K562 (cell line): ENCODE measurements around the gene SCMH1. TPM values are rescaled to one million over a fixed set of nuclear protein-coding genes. Genes with fewer than 3 reads are reported as not detected.

ENCODE experiments used
- ARID2 ChIP-seq: fragments of 450-650 bp; IDR thresholded peaks from 2 replicates; pipeline ENCODE4 v1.6.1; 2017; ENCODE audit warnings: antibody characterized with exemption, mild to moderate bottlenecking
- ETV6 ChIP-seq, 3 experiments: fragments of 150-350 bp in 1 of 3; sonication (generic) in 1 of 3; formaldehyde crosslinking in 1 of 3; IDR thresholded peaks; 2 replicates each; pipeline versions ENCODE4 v1.6.1 to v1.8.0; 2014 to 2022; ENCODE audit warnings: borderline replicate concordance in 2 of 3, low read depth in 2 of 3, antibody characterized with exemption in 1 of 3, low read length in 1 of 3, mild to moderate bottlenecking in 1 of 3, missing genetic modification reagents in 1 of 3
- HDAC3 ChIP-seq: fragments of 450-650 bp; IDR thresholded peaks from 2 replicates; pipeline ENCODE4 v1.6.1; 2018; ENCODE audit warnings: borderline replicate concordance, mild to moderate bottlenecking, moderate library complexity; ENCODE audit not compliant: partially characterized antibody
- HDAC6 ChIP-seq: IDR thresholded peaks from 2 replicates; pipeline ENCODE4 v1.6.1; 2012; ENCODE audit warnings: low read depth, mild to moderate bottlenecking, control low read depth, inconsistent platforms, low read length, moderate library complexity
- JUN ChIP-seq, 2 experiments: sonication (generic) in 1 of 2; formaldehyde crosslinking in 1 of 2; IDR thresholded peaks; 2 replicates each; pipeline versions ENCODE4 v1.6.1 to v1.8.0; 2012 to 2022; ENCODE audit warnings: borderline replicate concordance in 2 of 2, mild to moderate bottlenecking in 2 of 2, improper control_type of control experiment in 1 of 2, low read depth in 1 of 2, low read length in 1 of 2, missing genetic modification reagents in 1 of 2
- NFYB ChIP-seq: IDR thresholded peaks from 2 replicates; pipeline ENCODE4 v1.6.1; 2011; ENCODE audit warnings: mild to moderate bottlenecking, moderate library complexity; ENCODE audit not compliant: insufficient read length; ENCODE audit errors: extremely low read depth
- NONO ChIP-seq, 2 experiments: fragments of 200-400 bp in 1 of 2; fragments of 450-650 bp in 1 of 2; formaldehyde crosslinking in 1 of 2; IDR thresholded peaks; 2 replicates each; pipeline ENCODE4 v1.6.1; 2017; ENCODE audit warnings: low read depth in 2 of 2, mild to moderate bottlenecking in 2 of 2, moderate library complexity in 2 of 2, low read length in 1 of 2
- RAD51 ChIP-seq: fragments of 450-650 bp; IDR thresholded peaks from 2 replicates; pipeline ENCODE4 v1.7.1; 2016; ENCODE audit warnings: low read depth, mild to moderate bottlenecking, borderline replicate concordance
- SIN3B ChIP-seq: fragments of 450-650 bp; IDR thresholded peaks from 2 replicates; pipeline ENCODE4 v1.6.1; 2017; ENCODE audit warnings: low read depth, mild to moderate bottlenecking, moderate library complexity
- SNRNP70 ChIP-seq: fragments of 200-400 bp; formaldehyde crosslinking; optimal IDR thresholded peaks from 2 replicates; pipeline ENCODE3; 2017; ENCODE audit warnings: low read depth, low read length
- SOX6 ChIP-seq: fragments of 450-650 bp; IDR thresholded peaks from 2 replicates; pipeline ENCODE4 v1.6.1; 2014; ENCODE audit warnings: mild to moderate bottlenecking
- SP2 ChIP-seq: IDR thresholded peaks from 2 replicates; pipeline ENCODE4 v1.6.1; 2011; ENCODE audit warnings: mild to moderate bottlenecking, low read depth, low read length, moderate library complexity; ENCODE audit not compliant: poor library complexity, severe bottlenecking; ENCODE audit errors: extremely low read depth
- TSC22D4 ChIP-seq: fragments of 450-650 bp; IDR thresholded peaks from 2 replicates; pipeline ENCODE4 v1.6.1; 2016; ENCODE audit warnings: missing genetic modification characterization, missing biosample characterization, control low read depth
- ZNF165 ChIP-seq: fragments of 250-450 bp; sonication (Bioruptor Pico); IDR thresholded peaks from 2 replicates; pipeline ENCODE4 v1.4.0; 2020; ENCODE audit warnings: borderline replicate concordance
- ZNF239 ChIP-seq: fragments of 250-450 bp; sonication (Bioruptor Pico); IDR thresholded peaks from 2 replicates; pipeline ENCODE4 v1.4.0; 2020; ENCODE audit warnings: mild to moderate bottlenecking
- ZNF436 ChIP-seq: fragments of 250-450, 450-650 bp; sonication (Bioruptor Pico); formaldehyde crosslinking; IDR thresholded peaks from 2 replicates; pipeline ENCODE4 v1.7.0; 2020; ENCODE audit warnings: mild to moderate bottlenecking
- ZNF507 ChIP-seq: conservative IDR thresholded peaks from 2 replicates; pipeline ENCODE4 v1.6.1; 2017; ENCODE audit warnings: missing genetic modification characterization, missing compliant biosample characterization
- polyA plus RNA-seq, 8 experiments: library from polyadenylated mRNA; depleted of rRNA in 4 of 8; stranded (reverse) in 5 of 8; unstranded in 3 of 8; fragments of >200 nt; fragmentation: Nextera tagmentation in 2 of 8; fragmentation: Illumina TruSeq in 1 of 8; extraction: Ambion mirVana in 2 of 8; extraction: Trizol in 1 of 8; gene quantifications; 2 replicates each; pipeline versions ENCODE4 v1.2.1 to v1.2.3, GENCODE V29; 2011 to 2014; ENCODE audit warnings: inconsistent platforms in 1 of 8, missing spikeins in 1 of 8
- total RNA-seq, 7 experiments: library from RNA; depleted of rRNA in 6 of 7; stranded (reverse); fragments of >200 nt in 6 of 7; fragmentation: Illumina TruSeq in 2 of 7; extraction: Trizol in 2 of 7; gene quantifications; 2 replicates each; pipeline versions ENCODE4 v1.2.1 to v1.2.3, GENCODE V29; 2011 to 2021; ENCODE audit warnings: low replicate concordance in 1 of 7
- TF ChIP-seq, protein P1 (sequence below): fragments of 250-450 bp; sonication (Bioruptor Pico); IDR thresholded peaks from 2 replicates; pipeline ENCODE4 v1.4.0; 2020; ENCODE audit warnings: mild to moderate bottlenecking, moderate library complexity, borderline replicate concordance
- TF ChIP-seq, protein P2 (sequence below), 2 experiments: IDR thresholded peaks; 2 replicates each; pipeline ENCODE4 v1.6.1; 2011; ENCODE audit warnings: borderline replicate concordance in 1 of 2, control low read depth in 1 of 2, low read depth in 1 of 2, low read length in 1 of 2, mild to moderate bottlenecking in 1 of 2, mixed read lengths in 1 of 2, moderate library complexity in 1 of 2; ENCODE audit not compliant: insufficient read depth in 1 of 2, insufficient read length in 1 of 2, poor library complexity in 1 of 2, severe bottlenecking in 1 of 2; ENCODE audit errors: extremely low read depth in 1 of 2
- TF ChIP-seq, protein P3 (sequence below): fragments of 450-650 bp; IDR thresholded peaks from 2 replicates; pipeline ENCODE4 v1.6.1; 2016; ENCODE audit warnings: borderline replicate concordance

SCMH1 gene
- total and polyA plus RNA-seq, 9 of the 15 experiments (the other 6 are each of a cell fraction or from before 2014, with no cell fraction given), result 8.5 to 37.0 (median 26.8) TPM

DNA sequence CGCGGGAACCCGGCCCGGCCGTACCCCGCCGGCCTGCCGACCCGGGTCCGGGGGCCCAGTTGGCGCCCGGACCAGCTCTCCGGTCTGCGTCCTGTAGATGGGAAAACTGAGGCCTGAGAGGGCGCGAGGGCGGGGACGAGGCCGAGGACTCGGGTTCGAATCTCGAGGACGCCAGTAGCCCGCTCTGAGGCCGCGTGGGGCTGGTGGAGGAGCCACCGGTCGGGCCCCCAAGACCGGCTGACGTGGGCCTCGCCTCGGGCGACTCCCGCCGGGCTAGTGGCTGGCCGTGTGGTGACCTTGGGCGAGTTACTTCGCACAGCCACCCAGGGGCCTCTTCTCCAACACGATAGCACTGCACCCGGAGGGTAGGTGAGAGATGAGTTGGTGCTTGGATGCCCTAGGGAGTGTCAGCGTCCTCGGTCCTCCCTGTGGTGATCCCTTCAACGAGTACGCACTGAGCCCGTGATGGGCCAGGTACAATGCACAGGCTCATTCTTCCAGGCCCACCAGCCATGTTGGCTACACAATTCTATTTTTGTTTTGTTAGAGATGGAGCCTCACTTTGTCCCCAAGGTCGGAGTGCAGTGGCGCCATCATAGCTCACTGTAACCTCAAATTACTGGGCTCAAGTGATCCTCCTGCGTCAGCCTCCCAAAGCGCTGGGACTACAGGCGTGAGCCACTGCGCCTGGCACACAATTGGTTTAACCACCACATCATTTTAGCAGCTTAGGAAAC, 404 bp upstream of the SCMH1 start (continued):
- TF ChIP-seq, protein P1, sequence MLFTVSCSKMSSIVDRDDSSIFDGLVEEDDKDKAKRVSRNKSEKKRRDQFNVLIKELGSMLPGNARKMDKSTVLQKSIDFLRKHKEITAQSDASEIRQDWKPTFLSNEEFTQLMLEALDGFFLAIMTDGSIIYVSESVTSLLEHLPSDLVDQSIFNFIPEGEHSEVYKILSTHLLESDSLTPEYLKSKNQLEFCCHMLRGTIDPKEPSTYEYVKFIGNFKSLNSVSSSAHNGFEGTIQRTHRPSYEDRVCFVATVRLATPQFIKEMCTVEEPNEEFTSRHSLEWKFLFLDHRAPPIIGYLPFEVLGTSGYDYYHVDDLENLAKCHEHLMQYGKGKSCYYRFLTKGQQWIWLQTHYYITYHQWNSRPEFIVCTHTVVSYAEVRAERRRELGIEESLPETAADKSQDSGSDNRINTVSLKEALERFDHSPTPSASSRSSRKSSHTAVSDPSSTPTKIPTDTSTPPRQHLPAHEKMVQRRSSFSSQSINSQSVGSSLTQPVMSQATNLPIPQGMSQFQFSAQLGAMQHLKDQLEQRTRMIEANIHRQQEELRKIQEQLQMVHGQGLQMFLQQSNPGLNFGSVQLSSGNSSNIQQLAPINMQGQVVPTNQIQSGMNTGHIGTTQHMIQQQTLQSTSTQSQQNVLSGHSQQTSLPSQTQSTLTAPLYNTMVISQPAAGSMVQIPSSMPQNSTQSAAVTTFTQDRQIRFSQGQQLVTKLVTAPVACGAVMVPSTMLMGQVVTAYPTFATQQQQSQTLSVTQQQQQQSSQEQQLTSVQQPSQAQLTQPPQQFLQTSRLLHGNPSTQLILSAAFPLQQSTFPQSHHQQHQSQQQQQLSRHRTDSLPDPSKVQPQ, result no peak
- TF ChIP-seq RAD51 (no peak), TSC22D4 (tag) (no peak), ZNF507 (no peak), JUN (IDR thresholded peaks at IDR 0.05; ENCODE audit: borderline replicate concordance, low read depth, low read length) (no peak), JUN (CRISPR knock-in tag; IDR thresholded peaks at IDR 0.05; ENCODE audit: borderline replicate concordance) (no peak), ZNF436 (CRISPR knock-in tag) (no peak), SIN3B (peak; percentile 41; the same call in 1 of the 2 replicates), SP2 (no peak), SOX6 (no peak), HDAC6 (no peak), ARID2 (no peak), NFYB (no peak), ZNF165 (CRISPR knock-in tag) (no peak), SNRNP70 (no peak), ETV6 (IDR thresholded peaks at IDR 0.05; ENCODE audit: borderline replicate concordance in 1 of 2, low read depth in 2 of 2, low read length in 1 of 2) (no peak), ETV6 (CRISPR knock-in tag; IDR thresholded peaks at IDR 0.05; ENCODE audit: borderline replicate concordance) (no peak), ZNF239 (CRISPR knock-in tag) (no peak), NONO (IDR thresholded peaks at IDR 0.05; ENCODE audit: low read depth in 2 of 2, low read length in 1 of 2) (peak in 1 of 2 experiments; percentile 64; a peak in 1 of 4 replicates), HDAC3 (no peak)
- TF ChIP-seq, protein P2, sequence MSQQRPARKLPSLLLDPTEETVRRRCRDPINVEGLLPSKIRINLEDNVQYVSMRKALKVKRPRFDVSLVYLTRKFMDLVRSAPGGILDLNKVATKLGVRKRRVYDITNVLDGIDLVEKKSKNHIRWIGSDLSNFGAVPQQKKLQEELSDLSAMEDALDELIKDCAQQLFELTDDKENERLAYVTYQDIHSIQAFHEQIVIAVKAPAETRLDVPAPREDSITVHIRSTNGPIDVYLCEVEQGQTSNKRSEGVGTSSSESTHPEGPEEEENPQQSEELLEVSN (IDR thresholded peaks at IDR 0.05; ENCODE audit: borderline replicate concordance in 1 of 2, extremely low read depth in 1 of 2, insufficient read depth in 1 of 2, insufficient read length in 1 of 2, low read depth in 1 of 2, low read length in 1 of 2, poor library complexity in 1 of 2, severe bottlenecking in 1 of 2), result peak; percentile 76 to 78
- TF ChIP-seq, protein P3, sequence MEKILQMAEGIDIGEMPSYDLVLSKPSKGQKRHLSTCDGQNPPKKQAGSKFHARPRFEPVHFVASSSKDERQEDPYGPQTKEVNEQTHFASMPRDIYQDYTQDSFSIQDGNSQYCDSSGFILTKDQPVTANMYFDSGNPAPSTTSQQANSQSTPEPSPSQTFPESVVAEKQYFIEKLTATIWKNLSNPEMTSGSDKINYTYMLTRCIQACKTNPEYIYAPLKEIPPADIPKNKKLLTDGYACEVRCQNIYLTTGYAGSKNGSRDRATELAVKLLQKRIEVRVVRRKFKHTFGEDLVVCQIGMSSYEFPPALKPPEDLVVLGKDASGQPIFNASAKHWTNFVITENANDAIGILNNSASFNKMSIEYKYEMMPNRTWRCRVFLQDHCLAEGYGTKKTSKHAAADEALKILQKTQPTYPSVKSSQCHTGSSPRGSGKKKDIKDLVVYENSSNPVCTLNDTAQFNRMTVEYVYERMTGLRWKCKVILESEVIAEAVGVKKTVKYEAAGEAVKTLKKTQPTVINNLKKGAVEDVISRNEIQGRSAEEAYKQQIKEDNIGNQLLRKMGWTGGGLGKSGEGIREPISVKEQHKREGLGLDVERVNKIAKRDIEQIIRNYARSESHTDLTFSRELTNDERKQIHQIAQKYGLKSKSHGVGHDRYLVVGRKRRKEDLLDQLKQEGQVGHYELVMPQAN, result 0 out of 2 replicates have a peak, but pooled peaks have one; percentile 25
